Uterus (tissue), 4 donors: Measurements from ENCODE around the gene APPBP2. TPM values are rescaled to one million over a fixed set of nuclear protein-coding genes. Genes with fewer than 3 reads are reported as not detected.

Experiments used
- DNase-seq, 2 donors: peaks; one replicate each; pipeline ENCODE4 v3.0.0-alpha.2; 2019 to 2020
- H3K27ac ChIP-seq, 2 donors: fragments of 200-600 bp; sonication (generic); 1 replicate in 1 of 2; 2 replicates in 1 of 2; pipeline ENCODE4 v1.5.1; 2016 to 2018
- H3K27me3 ChIP-seq, 2 donors: fragments of 200-600 bp; sonication (generic); one replicate each; pipeline ENCODE4 v1.5.1; 2018 to 2019; ENCODE audit warnings: control low read depth in 1 of 2
- H3K36me3 ChIP-seq, 2 donors: fragments of 200-600 bp; sonication (generic); one replicate each; pipeline ENCODE4 v1.5.1; 2019; ENCODE audit warnings: control low read depth in 1 of 2
- H3K4me1 ChIP-seq, 2 donors: fragments of 200-600 bp; sonication (generic); one replicate each; pipeline ENCODE4 v1.5.1; 2018 to 2019; ENCODE audit warnings: control low read depth in 1 of 2
- H3K4me3 ChIP-seq, 2 donors: fragments of 200-600 bp; sonication (generic); 1 replicate in 1 of 2; 2 replicates in 1 of 2; pipeline ENCODE4 v1.5.1; 2018 to 2019; ENCODE audit warnings: mild to moderate bottlenecking in 1 of 2
- H3K9me3 ChIP-seq, 2 donors: fragments of 200-600 bp; sonication (generic); one replicate each; pipeline ENCODE4 v1.5.1; 2019; ENCODE audit warnings: control low read depth in 1 of 2
- CTCF ChIP-seq, 4 experiments: fragments of 200-600 bp in 2 of 4; fragments of 450-650 bp in 2 of 4; sonication (generic) in 2 of 4; IDR thresholded peaks; one replicate each; pipeline ENCODE4 v1.5.1; 2016 to 2019; ENCODE audit warnings: antibody characterized with exemption in 4 of 4, mild to moderate bottlenecking in 2 of 4, moderate library complexity in 1 of 4
- POLR2A ChIP-seq, 2 donors: fragments of 450-650 bp; IDR thresholded peaks; one replicate each; pipeline ENCODE4 v1.6.1; 2016; ENCODE audit warnings: antibody characterized with exemption in 2 of 2, mild to moderate bottlenecking in 1 of 2, moderate library complexity in 1 of 2
- intact Hi-C: fragments of 100-400 bp; cut with DNase I; formaldehyde crosslinking; loops from one replicate; pipeline ENCODE4 v1.15.1; 2023; ENCODE audit warnings: low total_unique reads
- total RNA-seq, 4 donors: library from RNA; depleted of rRNA in 3 of 4; stranded (reverse); fragments of >200 nt in 3 of 4; gene quantifications; one replicate each; pipeline versions ENCODE4 v1.1.0 to v1.2.4, GENCODE V29; 2014 to 2023
- donor health status: DM: yes; HTN: yes; CAD: no.

Gene APPBP2
- total RNA-seq, 4 donors from 2014 or later: 13.8 to 103 (median 36.2) TPM

GRCh38 chr17:60415146-60415545 is 110.9 kb downstream of the APPBP2 start:
- Histone ChIP-seq H3K4me3 (no peak overlapping the region), H3K27me3 (no peaks in the 10 kb centered on the region), H3K9me3 (no peaks in the 10 kb centered on the region), H3K27ac (no peak overlapping the region), H3K36me3 (no peaks in the 10 kb centered on the region), H3K4me1 (no peaks in the 10 kb centered on the region)
- no peak for DNase-seq
- intact Hi-C loops: no loop called here
- TF ChIP-seq CTCF (IDR thresholded peaks at IDR 0.05): no peak

GRCh38 chr17:60412701-60413100 is 113.3 kb downstream of the APPBP2 start:
- TF ChIP-seq POLR2A (IDR thresholded peaks at IDR 0.05): no peak
- no peak for TF ChIP-seq CTCF (IDR thresholded peaks at IDR 0.05)
- DNase-seq: no peak
- intact Hi-C loops: no loop called here

GRCh38 chr17:60410001-60410400 is 116.0 kb downstream of the APPBP2 start:
- TF ChIP-seq POLR2A (IDR thresholded peaks at IDR 0.05) (no peak), CTCF (IDR thresholded peaks at IDR 0.05) (no peak)
- intact Hi-C loops: no loop called here
- Histone ChIP-seq H3K27me3 (no peaks in the 10 kb centered on the region), H3K36me3 (no peaks in the 10 kb centered on the region), H3K4me1 (no peaks in the 10 kb centered on the region), H3K27ac (no peak overlapping the region), H3K9me3 (no peaks in the 10 kb centered on the region), H3K4me3 (no peak overlapping the region)
- DNase-seq: no peak

More at GRCh38 chr17:60412701-60413100, 113.3 kb downstream of the APPBP2 start:
- Histone ChIP-seq H3K9me3 (no peaks in the 10 kb centered on the region), H3K4me1 (no peaks in the 10 kb centered on the region), H3K36me3 (no peaks in the 10 kb centered on the region), H3K27me3 (no peaks in the 10 kb centered on the region), H3K4me3 (no peak overlapping the region), H3K27ac (no peak overlapping the region)

GRCh38 chr17:60406887-60407286 is 119.2 kb downstream of the APPBP2 start:
- H3K9me3 ChIP-seq: no peaks in the 10 kb centered on the region
- no peaks in the 10 kb centered on the region for H3K4me1 ChIP-seq
- no peaks in the 10 kb centered on the region for H3K36me3 ChIP-seq
- no peaks in the 10 kb centered on the region for H3K27me3 ChIP-seq
- no peak for DNase-seq
- intact Hi-C loops: no loop called here
- no peak overlapping the region for H3K4me3 ChIP-seq
- no peak overlapping the region for H3K27ac ChIP-seq
- TF ChIP-seq POLR2A (IDR thresholded peaks at IDR 0.05): no peak
- TF ChIP-seq CTCF (IDR thresholded peaks at IDR 0.05): no peak

GRCh38 chr17:60403962-60404361 is 122.1 kb downstream of the APPBP2 start:
- Histone ChIP-seq H3K27ac (no peak overlapping the region), H3K27me3 (no peaks in the 10 kb centered on the region), H3K36me3 (no peaks in the 10 kb centered on the region), H3K9me3 (no peaks in the 10 kb centered on the region), H3K4me1 (no peaks in the 10 kb centered on the region), H3K4me3 (no peak overlapping the region)
- TF ChIP-seq CTCF (IDR thresholded peaks at IDR 0.05) (no peak), POLR2A (IDR thresholded peaks at IDR 0.05) (no peak)
- no peak for DNase-seq
- intact Hi-C loops: no loop called here
